ENCODE data around the gene NPAS1.

The NPAS1 gene

DNA sequence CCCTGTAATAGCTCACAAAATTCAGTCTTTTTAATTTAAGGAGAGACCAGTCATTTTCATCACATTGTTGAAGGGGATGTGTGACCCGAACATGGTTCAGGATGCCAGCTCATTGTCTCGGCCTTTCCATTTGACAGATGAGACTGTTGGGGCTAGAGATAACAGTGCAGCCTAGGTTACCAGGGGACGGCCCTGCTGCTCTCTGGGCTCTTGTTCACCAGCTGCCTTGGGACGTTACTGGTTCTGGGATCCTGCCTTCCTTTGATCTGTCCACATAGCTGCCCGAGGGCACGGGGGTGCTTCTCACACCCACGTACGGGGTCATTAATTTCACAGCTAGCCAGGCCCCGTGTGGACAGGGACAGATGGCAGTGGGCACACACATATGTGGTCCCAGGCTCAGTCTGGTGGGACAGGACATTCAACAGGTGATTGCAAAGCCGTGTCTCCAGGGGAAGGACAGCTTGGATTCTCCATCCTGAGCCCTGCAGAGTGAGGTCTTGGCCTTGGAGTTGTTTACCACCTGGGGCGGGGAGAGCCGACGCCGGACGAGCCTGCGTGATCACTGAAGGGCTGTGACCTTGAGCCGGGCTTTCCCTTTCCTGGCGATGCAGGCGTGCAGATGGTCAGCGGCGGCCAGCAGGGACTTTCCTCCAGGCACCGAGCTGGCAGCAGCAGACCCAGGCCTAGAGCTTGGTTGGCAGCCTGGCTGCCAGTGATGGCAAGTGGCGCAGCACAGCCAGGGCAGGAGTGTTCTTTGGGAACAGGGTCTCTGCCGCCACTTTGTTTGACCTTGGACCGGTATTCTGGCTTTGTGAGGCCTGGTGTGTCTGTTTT, 26.7 kb upstream of the NPAS1 start:
- H3K4me3 ChIP-seq (ENCODE audit: low read depth, low read length): no peak overlapping the region
- DNase-seq (ENCODE audit: low read depth): no peak
- TF ChIP-seq, protein P1, sequence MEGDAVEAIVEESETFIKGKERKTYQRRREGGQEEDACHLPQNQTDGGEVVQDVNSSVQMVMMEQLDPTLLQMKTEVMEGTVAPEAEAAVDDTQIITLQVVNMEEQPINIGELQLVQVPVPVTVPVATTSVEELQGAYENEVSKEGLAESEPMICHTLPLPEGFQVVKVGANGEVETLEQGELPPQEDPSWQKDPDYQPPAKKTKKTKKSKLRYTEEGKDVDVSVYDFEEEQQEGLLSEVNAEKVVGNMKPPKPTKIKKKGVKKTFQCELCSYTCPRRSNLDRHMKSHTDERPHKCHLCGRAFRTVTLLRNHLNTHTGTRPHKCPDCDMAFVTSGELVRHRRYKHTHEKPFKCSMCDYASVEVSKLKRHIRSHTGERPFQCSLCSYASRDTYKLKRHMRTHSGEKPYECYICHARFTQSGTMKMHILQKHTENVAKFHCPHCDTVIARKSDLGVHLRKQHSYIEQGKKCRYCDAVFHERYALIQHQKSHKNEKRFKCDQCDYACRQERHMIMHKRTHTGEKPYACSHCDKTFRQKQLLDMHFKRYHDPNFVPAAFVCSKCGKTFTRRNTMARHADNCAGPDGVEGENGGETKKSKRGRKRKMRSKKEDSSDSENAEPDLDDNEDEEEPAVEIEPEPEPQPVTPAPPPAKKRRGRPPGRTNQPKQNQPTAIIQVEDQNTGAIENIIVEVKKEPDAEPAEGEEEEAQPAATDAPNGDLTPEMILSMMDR (IDR thresholded peaks at IDR 0.05; ENCODE audit: insufficient read depth, low read depth, low read length, missing control alignments): no peak

DNA sequence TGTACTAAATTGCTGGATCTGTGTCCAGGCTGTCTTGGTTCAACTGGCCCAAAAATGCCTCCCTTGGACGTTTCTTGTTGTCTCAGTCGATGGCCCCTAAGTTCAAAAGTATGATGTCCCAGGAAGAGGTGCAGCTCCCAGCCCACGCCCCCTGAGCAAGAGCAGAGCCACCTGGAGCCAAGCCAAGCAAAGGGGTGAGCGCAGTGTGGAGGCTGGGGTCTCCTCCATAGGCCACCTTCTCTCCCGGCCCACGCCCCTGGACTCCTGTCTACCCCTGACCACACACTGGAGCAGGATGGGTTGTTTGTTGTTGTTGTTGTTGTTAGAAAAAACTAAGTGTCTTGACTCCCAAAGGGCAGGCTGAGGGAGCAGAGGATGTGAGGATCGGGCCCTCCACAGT, 26.0 kb upstream of the NPAS1 start:
- no peak overlapping the region for H3K4me3 ChIP-seq (ENCODE audit: low read depth, low read length)
- TF ChIP-seq, protein P1 (IDR thresholded peaks at IDR 0.05; ENCODE audit: insufficient read depth, low read depth, low read length, missing control alignments): no peak
- DNase-seq (ENCODE audit: low read depth): no peak

- TF ChIP-seq, protein P1 (IDR thresholded peaks at IDR 0.05; ENCODE audit: insufficient read depth, low read depth, low read length, missing control alignments): no peak
- H3K4me3 ChIP-seq (ENCODE audit: low read depth, low read length): no peak overlapping the region
- DNase-seq (ENCODE audit: low read depth): no peak
Measured at GRCh38 chr19:46994141-46994686, 25.4 kb upstream of the NPAS1 start.

GRCh38 chr19:46995492-46995891, 24.1 kb upstream of the NPAS1 start:
- no peak for DNase-seq (ENCODE audit: low read depth)
- H3K4me3 ChIP-seq (ENCODE audit: low read depth, low read length): no peak overlapping the region
- TF ChIP-seq, protein P1 (IDR thresholded peaks at IDR 0.05; ENCODE audit: insufficient read depth, low read depth, low read length, missing control alignments): no peak

GRCh38 chr19:46998445-46999125, 21.1 kb upstream of the NPAS1 start:
- TF ChIP-seq, protein P1 (IDR thresholded peaks at IDR 0.05; ENCODE audit: insufficient read depth, low read depth, low read length, missing control alignments): no peak
- DNase-seq (ENCODE audit: low read depth): no peak
- no peak overlapping the region for H3K4me3 ChIP-seq (ENCODE audit: low read depth, low read length)

- H3K4me3 ChIP-seq (ENCODE audit: low read depth, low read length): no peak overlapping the region
- DNase-seq (ENCODE audit: low read depth): no peak
- TF ChIP-seq, protein P1 (IDR thresholded peaks at IDR 0.05; ENCODE audit: insufficient read depth, low read depth, low read length, missing control alignments): no peak
Measured at GRCh38 chr19:46999377-46999776, 20.3 kb upstream of the NPAS1 start.

Measured in GM12865 (cell line).